ENCODE measurements around the gene CBX2. TPM values are rescaled to one million over a fixed set of nuclear protein-coding genes. Genes with fewer than 3 reads are reported as not detected.

CBX2 gene
- polyA plus RNA-seq, 1 of the 3 experiments (the other 2 are of a cell fraction) = 22.4 TPM

DNA sequence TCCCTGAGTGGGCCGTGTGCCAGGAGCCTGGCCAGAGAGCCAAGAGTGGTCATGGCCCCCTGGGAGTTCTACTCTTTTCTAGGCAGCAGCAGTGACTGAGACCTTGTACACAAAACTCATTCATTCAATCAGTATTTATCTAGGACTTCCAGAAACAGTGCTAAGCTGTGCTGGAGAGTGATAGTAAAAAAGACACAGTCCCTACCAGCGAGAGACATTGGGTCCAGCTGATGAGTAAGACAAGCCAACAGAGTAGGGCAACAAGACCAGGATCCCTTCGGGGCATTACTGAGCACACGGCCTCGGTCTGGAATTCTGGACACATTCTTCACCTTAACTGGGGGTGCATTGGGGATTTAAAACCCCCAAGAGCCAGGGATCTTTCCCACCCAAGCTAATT, 41.1 kb downstream of the CBX2 start (continued):
- TF ChIP-seq, protein P1, sequence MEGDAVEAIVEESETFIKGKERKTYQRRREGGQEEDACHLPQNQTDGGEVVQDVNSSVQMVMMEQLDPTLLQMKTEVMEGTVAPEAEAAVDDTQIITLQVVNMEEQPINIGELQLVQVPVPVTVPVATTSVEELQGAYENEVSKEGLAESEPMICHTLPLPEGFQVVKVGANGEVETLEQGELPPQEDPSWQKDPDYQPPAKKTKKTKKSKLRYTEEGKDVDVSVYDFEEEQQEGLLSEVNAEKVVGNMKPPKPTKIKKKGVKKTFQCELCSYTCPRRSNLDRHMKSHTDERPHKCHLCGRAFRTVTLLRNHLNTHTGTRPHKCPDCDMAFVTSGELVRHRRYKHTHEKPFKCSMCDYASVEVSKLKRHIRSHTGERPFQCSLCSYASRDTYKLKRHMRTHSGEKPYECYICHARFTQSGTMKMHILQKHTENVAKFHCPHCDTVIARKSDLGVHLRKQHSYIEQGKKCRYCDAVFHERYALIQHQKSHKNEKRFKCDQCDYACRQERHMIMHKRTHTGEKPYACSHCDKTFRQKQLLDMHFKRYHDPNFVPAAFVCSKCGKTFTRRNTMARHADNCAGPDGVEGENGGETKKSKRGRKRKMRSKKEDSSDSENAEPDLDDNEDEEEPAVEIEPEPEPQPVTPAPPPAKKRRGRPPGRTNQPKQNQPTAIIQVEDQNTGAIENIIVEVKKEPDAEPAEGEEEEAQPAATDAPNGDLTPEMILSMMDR (IDR thresholded peaks at IDR 0.05) = no peak
- TF ChIP-seq MEF2A (IDR thresholded peaks at IDR 0.05; ENCODE audit: borderline replicate concordance, low read depth) (no peak), FOXM1 (IDR thresholded peaks at IDR 0.05; ENCODE audit: low read depth) (no peak), YY1 (IDR thresholded peaks at IDR 0.05; ENCODE audit: low read depth) (no peak), TEAD4 (IDR thresholded peaks at IDR 0.05; ENCODE audit: borderline replicate concordance, insufficient read depth) (no peak), POLR2AphosphoS5 (IDR thresholded peaks at IDR 0.05; ENCODE audit: low read depth, low read length) (no peak), TCF12 (IDR thresholded peaks at IDR 0.05) (no peak), FOSL2 (IDR thresholded peaks at IDR 0.05; ENCODE audit: borderline replicate concordance, low read depth) (no peak)
- TF ChIP-seq, protein P2, sequence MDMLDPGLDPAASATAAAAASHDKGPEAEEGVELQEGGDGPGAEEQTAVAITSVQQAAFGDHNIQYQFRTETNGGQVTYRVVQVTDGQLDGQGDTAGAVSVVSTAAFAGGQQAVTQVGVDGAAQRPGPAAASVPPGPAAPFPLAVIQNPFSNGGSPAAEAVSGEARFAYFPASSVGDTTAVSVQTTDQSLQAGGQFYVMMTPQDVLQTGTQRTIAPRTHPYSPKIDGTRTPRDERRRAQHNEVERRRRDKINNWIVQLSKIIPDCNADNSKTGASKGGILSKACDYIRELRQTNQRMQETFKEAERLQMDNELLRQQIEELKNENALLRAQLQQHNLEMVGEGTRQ (IDR thresholded peaks at IDR 0.05; ENCODE audit: borderline replicate concordance, low read depth, low read length) = no peak

DNA sequence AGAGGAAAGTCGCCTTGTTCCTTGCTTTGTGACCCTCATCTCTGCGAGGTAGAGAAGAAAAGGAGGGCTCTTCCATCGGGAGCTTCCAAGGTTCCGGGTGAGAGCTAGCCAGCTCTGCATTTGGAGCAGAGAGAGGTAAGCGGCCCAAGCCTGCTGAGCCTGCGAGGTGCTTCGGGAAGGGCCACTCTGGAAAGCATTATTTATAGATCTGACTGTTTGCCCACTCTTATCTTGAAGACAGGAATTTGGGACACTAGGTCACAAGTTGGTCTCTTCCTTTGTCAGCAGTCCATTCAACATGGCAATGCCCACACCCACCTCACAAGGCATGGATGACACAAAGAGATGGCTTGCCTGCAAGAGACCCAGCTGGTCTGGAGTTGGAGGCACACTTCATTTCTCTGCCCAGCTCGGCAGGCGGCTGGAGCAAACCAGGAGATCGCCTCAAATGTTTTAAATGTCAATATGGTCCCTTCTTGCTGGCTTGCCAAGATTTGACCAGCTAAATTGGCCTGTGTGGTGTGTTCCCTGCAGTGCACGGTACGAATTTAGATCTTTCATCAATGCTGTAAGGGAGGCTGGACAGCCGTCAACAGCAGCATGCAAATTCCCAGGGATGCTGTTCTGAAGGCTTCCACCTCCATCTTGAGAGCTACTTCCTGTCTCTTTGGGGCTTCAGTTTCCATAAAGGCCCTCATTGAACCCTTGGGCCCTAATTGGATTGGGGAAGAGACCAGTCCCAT, 41.8 kb downstream of the CBX2 start:
- no peak overlapping the region for H3K27ac ChIP-seq (ENCODE audit: low read depth in 2 of 2, low read length in 1 of 2)
- no peak for DNase-seq
- no peaks in the 10 kb centered on the region for H3K9me2 ChIP-seq
- POLR2A ChIA-PET = interaction anchor here (2.1 kb wide), 1 partner anchor 11 kb away, joined by 7 read pairs; no protein-coding TSS in a partner anchor
- no peaks in the 10 kb centered on the region for H3K27me3 ChIP-seq (ENCODE audit: insufficient read depth)
- WGBS (ENCODE audit: low lambda C conversion rate) = 84% methylated on average over 13 of the region's 13 CpGs
- H3K9ac ChIP-seq = no peak overlapping the region
- H3K4me2 ChIP-seq = no peak overlapping the region
- no peak for TF ChIP-seq TAF1 (IDR thresholded peaks at IDR 0.05; ENCODE audit: borderline replicate concordance, low read depth, low read length)
- TF ChIP-seq, protein P3, sequence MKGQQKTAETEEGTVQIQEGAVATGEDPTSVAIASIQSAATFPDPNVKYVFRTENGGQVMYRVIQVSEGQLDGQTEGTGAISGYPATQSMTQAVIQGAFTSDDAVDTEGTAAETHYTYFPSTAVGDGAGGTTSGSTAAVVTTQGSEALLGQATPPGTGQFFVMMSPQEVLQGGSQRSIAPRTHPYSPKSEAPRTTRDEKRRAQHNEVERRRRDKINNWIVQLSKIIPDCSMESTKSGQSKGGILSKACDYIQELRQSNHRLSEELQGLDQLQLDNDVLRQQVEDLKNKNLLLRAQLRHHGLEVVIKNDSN (IDR thresholded peaks at IDR 0.05; ENCODE audit: borderline replicate concordance, low read depth) = no peak
- no peak for TF ChIP-seq FOXM1 (IDR thresholded peaks at IDR 0.05; ENCODE audit: low read depth)
- TF ChIP-seq, protein P2 (IDR thresholded peaks at IDR 0.05; ENCODE audit: borderline replicate concordance, low read depth, low read length) = no peak
- TF ChIP-seq YY1 (IDR thresholded peaks at IDR 0.05; ENCODE audit: low read depth) = no peak
- no peak for TF ChIP-seq ELF1 (IDR thresholded peaks at IDR 0.05)
- TF ChIP-seq CHD2 (IDR thresholded peaks at IDR 0.05; ENCODE audit: low read length, partially characterized antibody) = no peak
- no peak for TF ChIP-seq RCOR1 (IDR thresholded peaks at IDR 0.05; ENCODE audit: low read length)
- TF ChIP-seq JUND (IDR thresholded peaks at IDR 0.05) = no peak
- no peaks in the 10 kb centered on the region for H3K36me3 ChIP-seq (replicated peaks in 1 of 2; ENCODE audit: control insufficient read depth in 1 of 2, insufficient read depth in 2 of 2, low read length in 1 of 2)
- H3K4me3 ChIP-seq (ENCODE audit: low read depth in 2 of 2, low read length in 1 of 2) = no peak overlapping the region
- CTCF ChIA-PET = interaction anchor here (0.8 to 5.5 kb wide), 9 partner anchors 8 to 186 kb away, joined by 3 to 43 read pairs (median 4); no protein-coding TSS in a partner anchor
- no peaks in the 10 kb centered on the region for H3K79me2 ChIP-seq (ENCODE audit: insufficient read depth)
- H3F3A ChIP-seq (replicated peaks; ENCODE audit: insufficient read depth) = no peaks in the 10 kb centered on the region
- H4K20me1 ChIP-seq (ENCODE audit: insufficient read depth) = no peaks in the 10 kb centered on the region
- no peaks in the 10 kb centered on the region for H3K9me3 ChIP-seq
- no peaks in the 10 kb centered on the region for H3K4me1 ChIP-seq (ENCODE audit: control insufficient read depth in 1 of 2, insufficient read depth in 2 of 2, low read depth in 1 of 2, low read length in 1 of 2)
- no peak overlapping the region for H2AFZ ChIP-seq (ENCODE audit: low read depth)

All from SK-N-SH (cell line).